Erythroblast (primary cell): ENCODE data around the gene ESM1.
"Not testable (repeated sequence)": the region's sequence is repeated elsewhere in the genome, so short reads cannot be mapped to it uniquely, and the experiment has no call there.

Source experiments
- DNase-seq, 2 experiments: peaks; one replicate each; lab custom pipeline; 2025; lab: John Stamatoyannopoulos, UW
- GATA1 ChIP-seq: IDR thresholded peaks from 2 replicates; pipeline ENCODE4 v1.6.1; 2011; ENCODE audit warnings: low read depth, mild to moderate bottlenecking, control low read depth, low read length, moderate library complexity
- POLR2A ChIP-seq: IDR thresholded peaks from 2 replicates; pipeline ENCODE4 v1.6.1; 2011; ENCODE audit warnings: mild to moderate bottlenecking, low read length

ESM1 gene, protein sequence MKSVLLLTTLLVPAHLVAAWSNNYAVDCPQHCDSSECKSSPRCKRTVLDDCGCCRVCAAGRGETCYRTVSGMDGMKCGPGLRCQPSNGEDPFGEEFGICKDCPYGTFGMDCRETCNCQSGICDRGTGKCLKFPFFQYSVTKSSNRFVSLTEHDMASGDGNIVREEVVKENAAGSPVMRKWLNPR

DNA sequence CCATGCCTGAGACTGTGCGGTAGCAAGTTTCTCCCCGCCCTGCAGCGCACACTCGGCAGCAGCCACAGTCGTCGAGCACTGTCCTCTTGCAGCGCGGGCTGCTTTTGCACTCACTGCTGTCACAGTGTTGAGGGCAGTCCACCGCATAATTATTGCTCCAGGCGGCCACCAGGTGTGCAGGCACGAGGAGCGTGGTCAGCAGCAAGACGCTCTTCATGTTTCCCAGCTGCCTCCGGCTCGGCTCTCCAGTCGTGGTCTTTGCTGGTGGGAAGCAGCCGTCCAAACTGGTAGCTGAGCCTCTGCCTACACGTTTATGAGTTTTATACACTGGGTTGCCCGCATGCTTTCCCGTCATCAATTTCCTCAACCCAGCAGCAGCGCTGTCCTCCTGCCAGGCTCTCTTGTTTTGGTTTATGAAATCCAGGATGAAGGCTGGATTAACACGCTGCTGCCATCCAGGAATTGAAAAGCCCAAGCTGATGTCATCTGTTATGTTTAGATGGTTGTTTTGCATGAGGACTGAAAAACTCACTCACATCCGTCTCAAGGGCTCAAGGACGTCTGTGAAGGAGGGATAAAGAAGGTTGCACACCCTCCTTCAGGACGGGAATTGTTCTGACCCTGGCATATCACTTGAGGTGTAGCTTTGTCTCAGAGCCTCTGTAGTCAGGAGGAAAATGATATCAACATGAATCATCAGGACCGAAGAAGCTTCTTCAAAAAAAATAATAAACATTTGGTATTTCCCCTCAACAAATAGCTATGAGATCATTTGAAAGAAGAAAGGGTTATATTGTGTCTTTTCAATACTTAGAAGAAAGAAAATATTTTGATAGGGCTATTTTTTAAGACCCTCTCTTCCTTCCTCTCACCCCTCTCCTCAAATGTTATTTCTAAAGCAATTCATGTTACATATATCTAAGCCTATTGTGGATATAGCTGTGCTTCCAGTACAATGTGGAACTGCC lies at the start of gene ESM1:
Gene ESM1, minus strand, starts transcription at position 293 of the 968 bp plus-strand sequence. Its CDS starts 76 bp downstream, at position 217.
- DNase-seq: no peak

DNA sequence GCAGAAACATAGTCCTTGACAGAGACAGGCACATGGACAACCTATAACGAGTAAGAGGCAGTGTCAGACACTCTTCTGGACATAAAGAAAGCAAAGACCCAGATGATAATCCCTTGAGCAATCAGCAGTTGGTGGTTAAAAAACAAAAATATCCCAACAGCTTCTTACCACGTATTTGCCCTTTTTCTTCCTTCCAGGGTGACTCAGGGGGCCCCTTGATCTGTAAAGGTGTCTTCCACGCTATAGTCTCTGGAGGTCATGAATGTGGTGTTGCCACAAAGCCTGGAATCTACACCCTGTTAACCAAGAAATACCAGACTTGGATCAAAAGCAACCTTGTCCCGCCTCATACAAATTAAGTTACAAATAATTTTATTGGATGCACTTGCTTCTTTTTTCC lies 48.2 kb upstream of the ESM1 start:
- DNase-seq: no peak
- TF ChIP-seq POLR2A (no peak), GATA1 (no peak)

More for the DNA sequence above, at the start of gene ESM1:
- TF ChIP-seq POLR2A: no peak
- no peak for TF ChIP-seq GATA1

DNA sequence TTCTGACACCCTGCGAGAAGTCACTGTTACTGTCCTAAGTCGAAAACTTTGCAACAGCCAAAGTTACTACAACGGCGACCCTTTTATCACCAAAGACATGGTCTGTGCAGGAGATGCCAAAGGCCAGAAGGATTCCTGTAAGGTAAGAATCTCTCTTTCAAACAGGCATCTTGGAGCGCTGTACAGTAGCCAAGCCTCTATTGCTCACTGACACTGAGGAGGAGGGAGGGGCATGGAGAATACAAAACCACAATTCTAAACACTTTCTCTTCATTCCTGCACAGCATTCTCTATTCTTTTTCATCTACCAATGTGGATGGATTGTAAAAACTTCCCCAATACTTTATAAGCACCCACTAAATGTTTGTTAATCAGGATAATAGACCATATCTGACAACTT lies 46.1 kb upstream of the ESM1 start:
- no peak for DNase-seq
- TF ChIP-seq GATA1: no peak

DNA sequence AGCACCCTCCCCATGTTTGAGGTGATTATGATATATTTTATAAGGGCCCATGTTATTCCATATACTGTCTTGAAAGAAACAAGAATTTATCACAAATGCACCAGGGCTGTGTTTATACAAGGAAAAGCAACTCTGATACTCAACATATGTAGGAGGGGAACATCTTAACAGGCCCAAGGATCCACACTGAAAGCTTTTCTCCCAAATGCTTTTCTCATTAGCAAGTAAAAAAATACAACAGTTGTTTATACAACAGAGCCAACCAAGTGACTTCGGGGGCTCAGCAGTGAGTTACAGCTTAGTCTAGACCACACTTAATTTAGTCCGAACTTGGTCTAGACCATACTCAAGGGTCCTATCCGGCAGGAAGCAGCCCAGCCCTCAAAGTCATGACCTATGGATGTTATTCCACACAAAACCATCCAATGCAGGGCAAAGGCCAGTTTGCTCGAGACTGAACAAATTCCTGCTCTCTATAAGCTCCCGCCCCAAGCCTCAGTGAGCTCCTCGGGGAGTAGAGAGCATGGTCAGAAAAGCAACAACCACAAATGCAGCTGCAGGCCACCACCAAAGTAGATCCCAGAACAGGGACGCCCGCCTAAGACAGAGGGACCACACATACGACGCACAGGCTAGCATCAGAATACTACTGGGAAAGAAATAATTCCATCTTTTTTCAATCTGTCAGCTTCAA lies 45.4 kb upstream of the ESM1 start:
- no peak for TF ChIP-seq GATA1
- no peak for TF ChIP-seq POLR2A
- DNase-seq: no peak

DNA sequence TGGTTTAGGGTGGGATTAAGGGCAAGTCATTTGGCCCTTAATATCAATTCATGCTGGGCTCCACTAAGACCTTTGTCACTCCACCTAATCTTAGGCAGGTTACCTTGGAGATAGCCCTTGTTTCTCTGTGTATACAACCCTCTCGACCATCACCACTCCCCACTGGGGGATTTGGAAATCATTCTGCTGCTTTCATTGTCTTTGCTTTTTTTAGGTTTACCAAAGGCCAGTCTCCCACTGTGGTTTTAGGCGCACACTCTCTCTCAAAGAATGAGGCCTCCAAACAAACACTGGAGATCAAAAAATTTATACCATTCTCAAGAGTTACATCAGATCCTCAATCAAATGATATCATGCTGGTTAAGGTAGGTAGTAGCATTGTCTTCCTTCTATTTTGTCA lies 44.8 kb upstream of the ESM1 start:
- TF ChIP-seq GATA1 (no peak), POLR2A (no peak)
- no peak for DNase-seq

DNA sequence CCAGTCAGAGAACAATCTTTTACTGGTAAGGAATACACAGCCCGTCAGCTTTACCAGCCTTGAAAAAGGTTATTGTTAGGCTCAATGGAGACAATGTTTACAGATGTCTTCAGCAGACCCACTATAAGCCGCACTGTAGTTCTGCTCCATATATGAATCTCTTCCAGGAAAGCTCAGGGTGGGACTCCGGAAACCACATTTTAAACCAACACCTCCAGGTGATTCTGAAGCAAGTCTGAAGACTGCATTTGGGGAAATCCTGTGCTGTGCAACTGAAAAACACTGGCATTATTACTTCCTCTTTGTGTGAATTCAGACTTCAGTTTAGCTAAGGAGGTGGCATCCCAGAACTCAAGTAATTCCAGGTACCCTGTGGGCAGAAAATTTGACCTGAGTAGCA lies 42.2 kb upstream of the ESM1 start:
- TF ChIP-seq GATA1: no peak
- no peak for TF ChIP-seq POLR2A
- no peak for DNase-seq

DNA sequence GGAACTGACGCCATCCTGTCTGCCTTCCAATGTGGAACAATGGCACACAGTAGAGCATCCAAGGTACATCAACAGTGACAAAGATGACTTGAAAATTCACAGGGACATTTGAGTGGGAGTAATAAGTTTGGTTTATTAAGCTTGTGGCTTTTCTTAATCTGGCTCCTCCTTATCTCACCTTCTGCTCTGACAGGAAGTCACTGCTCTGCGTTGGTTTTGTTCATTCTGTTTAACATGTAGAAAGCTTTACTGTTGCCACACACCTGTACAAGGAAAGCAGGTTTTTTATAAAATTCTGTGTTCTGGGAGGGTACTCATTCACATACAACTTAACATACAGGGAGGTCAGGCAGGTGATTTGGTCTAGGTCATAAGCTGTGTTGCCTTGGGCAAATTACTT lies 37.1 kb upstream of the ESM1 start:
- TF ChIP-seq POLR2A (no peak), GATA1 (no peak)
- DNase-seq: no peak

DNA sequence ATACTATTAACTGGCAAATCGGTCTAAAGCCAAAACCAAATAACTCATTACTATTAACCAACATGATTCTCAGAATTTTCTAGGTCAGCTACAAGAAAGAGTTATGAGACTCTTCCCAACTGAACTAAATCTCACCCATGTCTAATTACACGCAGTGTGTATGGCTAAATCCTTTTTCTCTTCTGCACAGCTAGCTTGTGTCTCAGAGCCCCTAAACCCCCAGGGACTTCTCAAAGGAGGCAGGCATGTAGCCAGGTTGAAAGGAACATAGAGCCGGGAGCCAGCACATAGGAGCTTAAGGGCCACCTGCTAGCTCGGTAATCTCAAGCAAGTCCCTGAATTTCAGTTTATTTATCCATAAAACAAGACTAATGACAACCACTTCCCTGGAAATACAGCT lies 36.4 kb upstream of the ESM1 start:
- no peak for DNase-seq
- TF ChIP-seq POLR2A (no peak), GATA1 (no peak)

DNA sequence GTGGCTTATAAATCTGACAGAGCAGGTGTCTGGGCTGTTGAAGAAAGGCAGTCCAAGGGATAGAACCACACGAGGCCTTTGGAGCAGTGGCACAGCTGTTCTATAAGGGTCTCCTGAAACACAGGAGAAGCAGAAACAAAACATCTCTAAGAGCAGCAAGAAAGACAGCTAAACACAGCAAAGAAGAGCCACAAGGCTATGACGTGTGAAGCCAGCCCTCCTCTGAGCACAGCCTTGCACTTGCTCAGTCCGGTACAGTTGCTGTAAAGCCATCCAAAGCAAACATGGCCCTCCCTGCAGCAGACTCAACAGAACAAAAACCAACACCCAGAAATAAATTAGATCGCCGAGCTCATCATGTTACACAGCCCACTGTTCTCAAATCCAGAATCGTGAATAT lies 36.0 kb upstream of the ESM1 start:
- DNase-seq: no peak

DNA sequence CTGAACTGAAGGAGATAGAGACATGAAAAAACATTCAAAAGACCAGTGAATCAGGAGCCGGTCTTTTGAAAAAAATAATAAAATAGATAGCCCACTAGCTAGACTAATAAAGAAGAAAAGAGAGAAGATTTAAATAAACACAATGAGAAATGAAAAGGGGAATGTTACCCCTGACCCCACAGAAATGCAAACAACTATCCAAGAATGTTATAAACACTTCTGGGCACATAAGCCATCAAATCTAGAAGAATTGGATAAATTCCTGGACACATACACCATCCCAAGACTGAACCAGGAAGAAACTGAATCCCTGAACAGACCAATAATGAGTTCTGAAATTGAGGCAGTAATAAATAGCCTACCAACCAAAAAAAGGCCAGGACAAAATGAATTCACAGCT lies 24.8 kb upstream of the ESM1 start:
- DNase-seq: not testable (repeated sequence)

More for the DNA sequence above, 36.0 kb upstream of the ESM1 start:
- TF ChIP-seq POLR2A (no peak), GATA1 (no peak)

DNA sequence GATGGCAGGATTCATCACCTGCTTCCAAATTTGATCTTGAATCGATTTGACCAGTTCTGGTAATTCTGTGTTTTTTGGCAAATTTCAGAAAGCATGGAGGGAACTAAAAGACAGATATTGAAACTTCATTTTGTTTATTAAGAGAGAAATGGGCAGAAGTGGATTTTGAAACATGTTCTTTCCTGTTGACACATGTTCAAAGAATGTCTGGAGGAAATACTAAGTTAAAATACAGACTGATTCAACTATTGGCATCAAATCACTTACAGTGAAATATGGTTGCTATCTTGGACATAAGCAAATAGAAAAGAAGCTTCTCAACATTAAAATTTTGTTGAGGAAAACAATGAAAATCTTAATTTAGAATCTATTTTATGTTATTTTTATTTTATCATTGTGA lies 19.3 kb upstream of the ESM1 start:
- DNase-seq: no peak

DNA sequence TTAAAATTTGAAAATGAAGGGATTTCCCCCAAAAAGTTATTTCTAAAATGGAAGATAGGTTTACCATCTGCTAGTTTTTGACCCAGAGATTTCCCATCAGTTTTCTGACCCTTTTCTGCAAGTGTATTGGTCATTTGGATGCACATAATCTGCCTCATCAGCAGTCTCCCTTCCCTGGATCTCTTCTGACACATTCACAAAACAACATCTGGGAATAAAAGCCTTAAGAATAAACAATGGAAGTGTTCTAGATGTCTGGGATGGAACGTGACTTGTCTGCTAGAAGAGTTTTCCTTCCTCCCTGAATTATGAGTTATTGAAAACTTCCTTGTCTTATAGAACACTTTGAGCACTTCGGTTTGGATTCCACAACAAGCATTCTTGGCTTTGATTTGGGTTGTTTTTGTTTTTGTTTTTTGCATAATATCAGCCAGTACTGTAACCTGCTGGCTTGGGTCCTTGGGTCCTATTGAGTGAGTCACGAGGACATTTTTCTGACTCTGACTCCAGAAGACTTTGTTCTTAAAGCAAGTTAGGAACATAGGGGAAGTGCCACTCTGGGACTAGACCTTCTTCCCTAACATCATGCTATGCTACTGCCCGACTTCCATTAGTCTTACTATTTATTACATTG lies 18.2 kb upstream of the ESM1 start:
- TF ChIP-seq POLR2A (no peak), GATA1 (no peak)
- DNase-seq: no peak

More for the DNA sequence above, 19.3 kb upstream of the ESM1 start:
- no peak for TF ChIP-seq POLR2A
- TF ChIP-seq GATA1: no peak

DNA sequence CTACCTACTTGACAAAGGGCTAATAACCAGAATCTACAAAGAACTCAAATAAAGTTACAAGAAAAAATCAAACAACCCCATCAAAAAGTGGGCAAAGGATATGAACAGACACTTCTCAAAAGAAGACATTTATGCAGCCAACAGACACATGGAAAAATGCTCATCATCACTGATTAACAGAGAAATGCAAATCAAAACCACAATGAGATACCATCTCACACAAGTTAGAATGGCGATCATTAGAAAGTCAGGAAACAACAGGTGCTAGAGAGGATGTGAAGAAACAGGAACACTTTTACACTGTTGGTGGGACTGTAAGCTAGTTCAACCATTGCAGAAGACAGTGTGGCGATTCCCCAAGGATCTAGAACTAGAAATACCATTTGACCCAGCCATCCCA lies 16.8 kb upstream of the ESM1 start:
- DNase-seq: not testable (repeated sequence)

DNA sequence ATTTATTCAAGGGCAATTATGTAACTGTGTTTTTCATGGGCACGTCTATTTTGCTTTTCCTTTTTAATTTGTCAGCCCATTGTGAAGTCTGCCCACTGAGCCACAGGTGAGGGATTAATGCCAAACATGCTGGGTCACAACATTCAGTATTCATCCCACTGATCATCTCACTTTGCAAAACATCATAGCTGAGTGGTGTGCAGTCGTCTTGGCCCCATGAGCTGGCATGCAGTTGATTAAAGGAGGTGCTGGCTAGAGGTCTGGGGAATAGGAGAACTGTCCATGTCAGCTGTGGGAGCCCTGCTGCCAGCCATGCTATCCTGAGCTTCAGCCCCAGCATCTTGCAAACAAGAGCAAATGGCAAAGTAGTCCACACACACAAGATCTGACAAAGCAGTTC lies 11.7 kb upstream of the ESM1 start:
- DNase-seq: no peak
- TF ChIP-seq GATA1 (no peak), POLR2A (no peak)
